Measurements from ENCODE around the gene LMNTD2.
A peak's percentile ranks its signal among the peaks of the same experiment; 100 is the strongest.

Gene LMNTD2

GRCh38 chr11:560305-561147 is at the start of gene LMNTD2, which contains the start of gene RASSF7:
TSS of gene LMNTD2 (minus strand) at chr11:560738. CDS start at chr11:560716, 22 bp downstream.
TSS of gene RASSF7 (plus strand) at chr11:560970. CDS start at chr11:561769, 799 bp downstream.
- H3K79me2 ChIP-seq (ENCODE audit: insufficient read depth, low read length) = no peaks in the 10 kb centered on the region
- peak within 1 kb of the TSS; percentile 91 for H3K4me2 ChIP-seq (ENCODE audit: low read length)
- H4K20me1 ChIP-seq (ENCODE audit: insufficient read depth, low read length) = no peaks in the 10 kb centered on the region
- peaks cover 4% of the 10 kb centered on the region for H3K27me3 ChIP-seq (ENCODE audit: insufficient read depth, low read length)
- TF ChIP-seq EZH2 (IDR thresholded peaks at IDR 0.05; ENCODE audit: borderline replicate concordance, low read length) = no peak
- no peak for TF ChIP-seq CTCF (IDR thresholded peaks at IDR 0.05; ENCODE audit: low read length)
- no peaks in the 10 kb centered on the region for H3F3A ChIP-seq (ENCODE audit: insufficient read depth, low read length)
- no peaks in the 10 kb centered on the region for H3K9me2 ChIP-seq (ENCODE audit: low read depth, low read length)
- no peaks in the 10 kb centered on the region for H3K9me3 ChIP-seq (ENCODE audit: low read length)
- peak within 1 kb of the TSS; percentile 81 for H3K4me3 ChIP-seq (ENCODE audit: low read depth, low read length, poor library complexity, severe bottlenecking)
- H3K9ac ChIP-seq (ENCODE audit: low read length) = peak within 1 kb of the TSS; percentile 77
- no peak within 1 kb of the TSS for H2AFZ ChIP-seq (ENCODE audit: low read length)
- no peaks in the 10 kb centered on the region; the same call in 1 of the 2 replicates for H3K36me3 ChIP-seq (ENCODE audit: insufficient read depth, low read length)
- H3K4me1 ChIP-seq (ENCODE audit: insufficient read depth, low read length, severe bottlenecking) = peaks cover 24% of the 10 kb centered on the region
- H3K27ac ChIP-seq (ENCODE audit: low read depth, low read length, poor library complexity, severe bottlenecking) = no peak within 1 kb of the TSS

- H3K36me3 ChIP-seq (ENCODE audit: insufficient read depth, low read length) = peaks cover 88% of the 10 kb centered on the region
- no peak overlapping the region for H2AFZ ChIP-seq (ENCODE audit: low read length)
- no peak overlapping the region for H3K27ac ChIP-seq (ENCODE audit: low read depth, low read length, poor library complexity, severe bottlenecking)
- no peaks in the 10 kb centered on the region for H3F3A ChIP-seq (ENCODE audit: insufficient read depth, low read length)
- H3K9me3 ChIP-seq (ENCODE audit: low read length) = no peaks in the 10 kb centered on the region
- no peaks in the 10 kb centered on the region for H3K9me2 ChIP-seq (ENCODE audit: low read depth, low read length)
- TF ChIP-seq EZH2 (IDR thresholded peaks at IDR 0.05; ENCODE audit: borderline replicate concordance, low read length) = no peak
- no peak for TF ChIP-seq CTCF (IDR thresholded peaks at IDR 0.05; ENCODE audit: low read length)
- no peaks in the 10 kb centered on the region for H4K20me1 ChIP-seq (ENCODE audit: insufficient read depth, low read length)
- no peak overlapping the region for H3K4me2 ChIP-seq (ENCODE audit: low read length)
- H3K9ac ChIP-seq (ENCODE audit: low read length) = no peak overlapping the region
- no peaks in the 10 kb centered on the region for H3K79me2 ChIP-seq (ENCODE audit: insufficient read depth, low read length)
- H3K27me3 ChIP-seq (ENCODE audit: insufficient read depth, low read length) = no peaks in the 10 kb centered on the region
- H3K4me1 ChIP-seq (ENCODE audit: insufficient read depth, low read length, severe bottlenecking) = peaks cover 14% of the 10 kb centered on the region
- no peak overlapping the region for H3K4me3 ChIP-seq (ENCODE audit: low read depth, low read length, poor library complexity, severe bottlenecking)
These were observed 48.8 kb upstream of the LMNTD2 start for GRCh38 chr11:609341-609811.

GRCh38 chr11:608791-609251 is 48.3 kb upstream of the LMNTD2 start:
- H3K4me1 ChIP-seq (ENCODE audit: insufficient read depth, low read length, severe bottlenecking) = peaks cover 10% of the 10 kb centered on the region
- H3K4me3 ChIP-seq (ENCODE audit: low read depth, low read length, poor library complexity, severe bottlenecking) = no peak overlapping the region
- H3K4me2 ChIP-seq (ENCODE audit: low read length) = no peak overlapping the region
- H2AFZ ChIP-seq (ENCODE audit: low read length) = no peak overlapping the region
- no peak overlapping the region for H3K27ac ChIP-seq (ENCODE audit: low read depth, low read length, poor library complexity, severe bottlenecking)
- peaks cover 93% of the 10 kb centered on the region for H3K36me3 ChIP-seq (ENCODE audit: insufficient read depth, low read length)
- no peak for TF ChIP-seq CTCF (IDR thresholded peaks at IDR 0.05; ENCODE audit: low read length)
- TF ChIP-seq EZH2 (IDR thresholded peaks at IDR 0.05; ENCODE audit: borderline replicate concordance, low read length) = no peak
- H4K20me1 ChIP-seq (ENCODE audit: insufficient read depth, low read length) = no peaks in the 10 kb centered on the region
- H3K9me3 ChIP-seq (ENCODE audit: low read length) = no peaks in the 10 kb centered on the region
- no peaks in the 10 kb centered on the region for H3K79me2 ChIP-seq (ENCODE audit: insufficient read depth, low read length)
- H3K27me3 ChIP-seq (ENCODE audit: insufficient read depth, low read length) = no peaks in the 10 kb centered on the region
- H3F3A ChIP-seq (ENCODE audit: insufficient read depth, low read length) = no peaks in the 10 kb centered on the region
- H3K9me2 ChIP-seq (ENCODE audit: low read depth, low read length) = no peaks in the 10 kb centered on the region
- no peak overlapping the region for H3K9ac ChIP-seq (ENCODE audit: low read length)
